ENCODE data around the gene SCN8A.

Gene SCN8A

GRCh38 chr12:51760231-51760630, 169.2 kb downstream of the SCN8A start:
- Histone ChIP-seq H3K4me2 (ENCODE audit: low read length) (no peak overlapping the region), H3K27me3 (ENCODE audit: insufficient read depth, low read length) (no peaks in the 10 kb centered on the region), H4K91ac (ENCODE audit: low read depth, low read length) (no peak overlapping the region), H3K23ac (ENCODE audit: low read length) (no peak overlapping the region), H3K9me3 (ENCODE audit: insufficient read depth, low read depth, low read length) (no peaks in the 10 kb centered on the region), H3K18ac (ENCODE audit: low read length) (no peak overlapping the region), H3K79me1 (ENCODE audit: low read length) (peaks cover 1% of the 10 kb centered on the region), H4K12ac (ENCODE audit: low read depth, low read length) (no peak overlapping the region), H2AFZ (ENCODE audit: insufficient read depth, low read length, poor library complexity) (no peak overlapping the region), H3K27ac (ENCODE audit: low read depth, low read length) (no peak overlapping the region), H2AK5ac (ENCODE audit: low read length) (no peak overlapping the region), H3K14ac (ENCODE audit: low read length) (no peak overlapping the region), H3K4me1 (ENCODE audit: control insufficient read depth in 1 of 2, insufficient read depth in 2 of 2, low read length in 2 of 2) (peaks cover 3 to 5% of the 10 kb centered on the region in 2 experiments), H4K8ac (ENCODE audit: low read depth, low read length) (no peak overlapping the region), H3K79me2 (ENCODE audit: control insufficient read depth, insufficient read depth, low read length, poor library complexity) (no peaks in the 10 kb centered on the region), H3K36me3 (ENCODE audit: control insufficient read depth in 1 of 2, insufficient read depth in 2 of 2, low read length in 2 of 2) (no peaks in the 10 kb centered on the region), H2BK120ac (ENCODE audit: insufficient read depth, low read length, poor library complexity) (no peak overlapping the region), H2BK12ac (ENCODE audit: low read length) (no peak overlapping the region), H3K4me3 (ENCODE audit: low read depth, low read length) (no peak overlapping the region), H3K4ac (ENCODE audit: low read depth, low read length) (no peak overlapping the region), H3K9ac (ENCODE audit: low read length) (no peak overlapping the region), H2BK5ac (ENCODE audit: low read depth, low read length, poor library complexity) (no peak overlapping the region)
- peak; percentile 85 to 97 for DNase-seq
- no CpG with 5 or more reads among the region's 1 CpG for WGBS (ENCODE audit: extremely low coverage, insufficient coverage, insufficient read length)

- no peak overlapping the region for H4K12ac ChIP-seq (ENCODE audit: low read depth, low read length)
- no peaks in the 10 kb centered on the region for H3K79me2 ChIP-seq (ENCODE audit: control insufficient read depth, insufficient read depth, low read length, poor library complexity)
- peaks cover under 1% of the 10 kb centered on the region for H3K9me3 ChIP-seq (ENCODE audit: insufficient read depth, low read depth, low read length)
- H2AK5ac ChIP-seq (ENCODE audit: low read length): no peak overlapping the region
- H3K79me1 ChIP-seq (ENCODE audit: low read length): no peaks in the 10 kb centered on the region
- no peaks in the 10 kb centered on the region for H3K27me3 ChIP-seq (ENCODE audit: insufficient read depth, low read length)
- H3K14ac ChIP-seq (ENCODE audit: low read length): no peak overlapping the region
- H2BK12ac ChIP-seq (ENCODE audit: low read length): no peak overlapping the region
- H3K4me3 ChIP-seq (ENCODE audit: low read depth, low read length): no peak overlapping the region
- no peak overlapping the region for H3K4me2 ChIP-seq (ENCODE audit: low read length)
- no peak overlapping the region for H3K18ac ChIP-seq (ENCODE audit: low read length)
- DNase-seq: no peak
- no peak overlapping the region for H4K91ac ChIP-seq (ENCODE audit: low read depth, low read length)
- no peak overlapping the region for H2AFZ ChIP-seq (ENCODE audit: insufficient read depth, low read length, poor library complexity)
- H3K36me3 ChIP-seq (ENCODE audit: control insufficient read depth in 1 of 2, insufficient read depth in 2 of 2, low read length in 2 of 2): peaks cover 0 to under 1% of the 10 kb centered on the region in 2 experiments
- no peaks in the 10 kb centered on the region for H3K4me1 ChIP-seq (ENCODE audit: control insufficient read depth in 1 of 2, insufficient read depth in 2 of 2, low read length in 2 of 2)
- H3K4ac ChIP-seq (ENCODE audit: low read depth, low read length): no peak overlapping the region
- no peak overlapping the region for H3K27ac ChIP-seq (ENCODE audit: low read depth, low read length)
- H3K9ac ChIP-seq (ENCODE audit: low read length): no peak overlapping the region
- no peak overlapping the region for H3K23ac ChIP-seq (ENCODE audit: low read length)
- no peak overlapping the region for H4K8ac ChIP-seq (ENCODE audit: low read depth, low read length)
- H2BK5ac ChIP-seq (ENCODE audit: low read depth, low read length, poor library complexity): no peak overlapping the region
- H2BK120ac ChIP-seq (ENCODE audit: insufficient read depth, low read length, poor library complexity): no peak overlapping the region
Observed at GRCh38 chr12:51763743-51764142, 172.7 kb downstream of the SCN8A start.

DNA sequence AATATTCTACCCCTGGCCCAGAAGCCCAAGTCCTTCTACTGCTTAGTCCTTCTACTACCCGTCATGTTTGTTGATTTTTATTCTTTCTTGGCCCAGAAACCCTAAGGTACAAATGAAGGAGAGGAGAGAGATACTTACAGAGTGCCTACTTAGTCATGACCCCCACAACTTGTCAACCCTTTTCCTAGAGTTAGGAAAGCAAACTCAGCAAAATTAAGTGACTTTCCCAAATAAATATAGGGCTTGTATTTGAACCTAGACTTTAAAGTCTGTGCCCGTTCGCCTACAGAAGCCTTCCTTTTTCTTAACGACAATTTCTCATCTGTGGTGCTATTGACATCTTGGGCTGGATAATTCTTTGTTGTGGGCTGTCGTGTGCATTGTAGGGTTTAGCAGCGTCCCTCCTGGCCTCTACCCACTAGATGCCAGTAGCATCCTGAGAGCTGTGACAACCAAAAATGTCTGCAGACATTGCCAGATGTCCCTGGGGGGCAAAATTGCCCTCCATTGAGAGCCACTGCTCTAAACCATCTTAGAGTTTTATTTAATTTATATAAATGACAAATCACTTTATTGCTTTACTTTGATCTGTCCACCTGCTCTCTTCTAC, 175.1 kb downstream of the SCN8A start:
- Histone ChIP-seq H3K4me3 (ENCODE audit: low read depth, low read length) (no peak overlapping the region), H2AK5ac (ENCODE audit: low read length) (no peak overlapping the region), H4K91ac (ENCODE audit: low read depth, low read length) (no peak overlapping the region), H3K27me3 (ENCODE audit: insufficient read depth, low read length) (no peaks in the 10 kb centered on the region), H2BK12ac (ENCODE audit: low read length) (no peak overlapping the region), H3K18ac (ENCODE audit: low read length) (no peak overlapping the region), H3K79me1 (ENCODE audit: low read length) (no peaks in the 10 kb centered on the region), H2AFZ (ENCODE audit: insufficient read depth, low read length, poor library complexity) (no peak overlapping the region), H2BK120ac (ENCODE audit: insufficient read depth, low read length, poor library complexity) (no peak overlapping the region), H3K4me1 (ENCODE audit: control insufficient read depth in 1 of 2, insufficient read depth in 2 of 2, low read length in 2 of 2) (no peaks in the 10 kb centered on the region), H3K4me2 (ENCODE audit: low read length) (no peak overlapping the region), H3K14ac (ENCODE audit: low read length) (no peak overlapping the region), H4K12ac (ENCODE audit: low read depth, low read length) (no peak overlapping the region), H3K9ac (ENCODE audit: low read length) (no peak overlapping the region), H3K79me2 (ENCODE audit: control insufficient read depth, insufficient read depth, low read length, poor library complexity) (no peaks in the 10 kb centered on the region), H3K27ac (ENCODE audit: low read depth, low read length) (no peak overlapping the region), H3K9me3 (ENCODE audit: insufficient read depth, low read depth, low read length) (peaks cover 5% of the 10 kb centered on the region), H3K36me3 (ENCODE audit: control insufficient read depth in 1 of 2, insufficient read depth in 2 of 2, low read length in 2 of 2) (peaks cover 2 to 3% of the 10 kb centered on the region in 2 experiments), H2BK5ac (ENCODE audit: low read depth, low read length, poor library complexity) (no peak overlapping the region), H3K23ac (ENCODE audit: low read length) (no peak overlapping the region), H3K4ac (ENCODE audit: low read depth, low read length) (no peak overlapping the region), H4K8ac (ENCODE audit: low read depth, low read length) (no peak overlapping the region)
- DNase-seq: no peak
- no CpG with 5 or more reads among the region's 6 CpGs for WGBS (ENCODE audit: extremely low coverage, insufficient coverage, insufficient read length)

GRCh38 chr12:51771008-51771407, 180.0 kb downstream of the SCN8A start:
- H3K4me1 ChIP-seq (ENCODE audit: control insufficient read depth in 1 of 2, insufficient read depth in 2 of 2, low read length in 2 of 2): no peaks in the 10 kb centered on the region
- no peak for DNase-seq
- no peak overlapping the region for H3K4ac ChIP-seq (ENCODE audit: low read depth, low read length)
- H4K8ac ChIP-seq (ENCODE audit: low read depth, low read length): no peak overlapping the region
- no peak overlapping the region for H2BK120ac ChIP-seq (ENCODE audit: insufficient read depth, low read length, poor library complexity)
- H3K79me1 ChIP-seq (ENCODE audit: low read length): no peaks in the 10 kb centered on the region
- no peak overlapping the region for H3K18ac ChIP-seq (ENCODE audit: low read length)
- no peak overlapping the region for H3K4me3 ChIP-seq (ENCODE audit: low read depth, low read length)
- no peak overlapping the region for H4K91ac ChIP-seq (ENCODE audit: low read depth, low read length)
- no peak overlapping the region for H3K9ac ChIP-seq (ENCODE audit: low read length)
- H3K36me3 ChIP-seq (ENCODE audit: control insufficient read depth in 1 of 2, insufficient read depth in 2 of 2, low read length in 2 of 2): peaks cover 2 to 3% of the 10 kb centered on the region in 2 experiments
- no peak overlapping the region for H4K12ac ChIP-seq (ENCODE audit: low read depth, low read length)
- H3K27ac ChIP-seq (ENCODE audit: low read depth, low read length): no peak overlapping the region
- H3K79me2 ChIP-seq (ENCODE audit: control insufficient read depth, insufficient read depth, low read length, poor library complexity): no peaks in the 10 kb centered on the region
- no peak overlapping the region for H3K14ac ChIP-seq (ENCODE audit: low read length)
- H3K27me3 ChIP-seq (ENCODE audit: insufficient read depth, low read length): no peaks in the 10 kb centered on the region
- WGBS (ENCODE audit: extremely low coverage, insufficient coverage, insufficient read length): no CpG with 5 or more reads among the region's 1 CpG
- no peak overlapping the region for H2BK5ac ChIP-seq (ENCODE audit: low read depth, low read length, poor library complexity)
- H2AFZ ChIP-seq (ENCODE audit: insufficient read depth, low read length, poor library complexity): no peak overlapping the region
- no peak overlapping the region for H2AK5ac ChIP-seq (ENCODE audit: low read length)
- peaks cover 5% of the 10 kb centered on the region for H3K9me3 ChIP-seq (ENCODE audit: insufficient read depth, low read depth, low read length)
- H3K23ac ChIP-seq (ENCODE audit: low read length): no peak overlapping the region
- no peak overlapping the region for H3K4me2 ChIP-seq (ENCODE audit: low read length)
- no peak overlapping the region for H2BK12ac ChIP-seq (ENCODE audit: low read length)
